ENCODE results near the gene RPS26. TPM values are rescaled to one million over a fixed set of nuclear protein-coding genes. Genes with fewer than 3 reads are reported as not detected.
"Not testable (repeated sequence)": the region's sequence is repeated elsewhere in the genome, so short reads cannot be mapped to it uniquely, and the experiment has no call there.

Gene RPS26
- total RNA-seq, 5 donors from 2014 or later (not counting 1 experiment from before 2014, with no cell fraction given) = 30.3 to 141 (median 49.9) TPM

GRCh38 chr12:55997535-55997859, 44.2 kb upstream of the RPS26 start:
- Mint-ChIP-seq H3K9me3 (no peaks in the 10 kb centered on the region), H3K36me3 (peaks cover 7% of the 10 kb centered on the region), H3K4me1 (peaks cover 21 to 24% (median 22%) of the 10 kb centered on the region in 3 donors), H3K27me3 (peaks cover 0 to 9% of the 10 kb centered on the region in 2 donors), H3K27ac (peak overlapping the region in 1 of 2 donors; percentile 23), H3K4me3 (peak overlapping the region; percentile 46 to 66 (median 56))
- ChIA-PET POLR2A (no interaction called here), CTCF (interaction anchor here (0.5 to 2.5 kb wide), 9 partner anchors 8 to 85 kb away, joined by 3 to 9 read pairs (median 5); no protein-coding TSS in a partner anchor)
- Histone ChIP-seq H3K27me3 (replicated peaks in 1 of 2; ENCODE audit: control insufficient read depth in 2 of 2, extremely low read depth in 1 of 2, insufficient read depth in 2 of 2, low read length in 1 of 2) (peaks cover 0 to 22% of the 10 kb centered on the region in 2 experiments), H3K27ac (ENCODE audit: low read length) (no peak overlapping the region), H3K4me3 (ENCODE audit: control insufficient read depth in 1 of 2, extremely low read depth in 1 of 2, low read length in 1 of 2) (peak overlapping the region in 1 of 2 donors; percentile 17), H3K36me3 (ENCODE audit: control insufficient read depth in 2 of 2, extremely low read depth in 1 of 2, insufficient read depth in 1 of 2, low read length in 1 of 2) (peaks cover 6 to 20% of the 10 kb centered on the region in 2 donors), H3K4me1 (ENCODE audit: control insufficient read depth in 1 of 2, extremely low read depth in 1 of 2, insufficient read depth in 2 of 2, low read length in 2 of 2) (peaks cover 0 to 16% of the 10 kb centered on the region in 2 experiments), H3K9me3 (no peaks in the 10 kb centered on the region)
- 26% methylated on average over 4 of the region's 5 CpGs for WGBS (ENCODE audit: insufficient coverage)
- DNase-seq (no peak), ATAC-seq (replicated peaks in 1 of 4) (peak in 3 of 4 experiments; percentile 21 to 52 (median 32))

GRCh38 chr12:55999522-55999921, 42.2 kb upstream of the RPS26 start:
- H3K27me3 Mint-ChIP-seq; DNase-seq; POLR2A ChIA-PET; H3K36me3 Mint-ChIP-seq; ATAC-seq (replicated peaks in 1 of 4); H3K27ac ChIP-seq (ENCODE audit: low read length); H3K36me3 ChIP-seq (ENCODE audit: control insufficient read depth in 2 of 2, extremely low read depth in 1 of 2, insufficient read depth in 1 of 2, low read length in 1 of 2); H3K9me3 Mint-ChIP-seq; H3K4me3 Mint-ChIP-seq; H3K9me3 ChIP-seq; H3K4me3 ChIP-seq (ENCODE audit: control insufficient read depth in 1 of 2, extremely low read depth in 1 of 2, low read length in 1 of 2): not testable (repeated sequence)
- Mint-ChIP-seq H3K4me1 (peaks cover 21 to 24% (median 22%) of the 10 kb centered on the region in 3 donors), H3K27ac (peak overlapping the region in 1 of 2 donors; percentile 16)
- H3K27me3 ChIP-seq (replicated peaks in 1 of 2; ENCODE audit: control insufficient read depth in 2 of 2, extremely low read depth in 1 of 2, insufficient read depth in 2 of 2, low read length in 1 of 2) = peaks cover 0 to 22% of the 10 kb centered on the region in 2 experiments
- WGBS (ENCODE audit: insufficient coverage) = no CpG with 5 or more reads among the region's 6 CpGs
- CTCF ChIA-PET = interaction anchor here in 1 of 2 donors (0.6 kb wide), 1 partner anchor 46 kb away, joined by 3 read pairs; no protein-coding TSS in a partner anchor
- H3K4me1 ChIP-seq (ENCODE audit: control insufficient read depth in 1 of 2, extremely low read depth in 1 of 2, insufficient read depth in 2 of 2, low read length in 2 of 2) = peaks cover 0 to 16% of the 10 kb centered on the region in 2 experiments

- POLR2A ChIA-PET; H3K9me3 Mint-ChIP-seq; H3K36me3 Mint-ChIP-seq; H3K9me3 ChIP-seq; H3K27ac ChIP-seq (ENCODE audit: low read length); H3K27ac Mint-ChIP-seq; H3K27me3 Mint-ChIP-seq; H3K4me3 Mint-ChIP-seq; ATAC-seq (replicated peaks in 1 of 4); DNase-seq; H3K36me3 ChIP-seq (ENCODE audit: control insufficient read depth in 2 of 2, extremely low read depth in 1 of 2, insufficient read depth in 1 of 2, low read length in 1 of 2); H3K4me3 ChIP-seq (ENCODE audit: control insufficient read depth in 1 of 2, extremely low read depth in 1 of 2, low read length in 1 of 2): not testable (repeated sequence)
- Histone ChIP-seq H3K4me1 (ENCODE audit: control insufficient read depth in 1 of 2, extremely low read depth in 1 of 2, insufficient read depth in 2 of 2, low read length in 2 of 2) (peaks cover 0 to 16% of the 10 kb centered on the region in 2 experiments), H3K27me3 (replicated peaks in 1 of 2; ENCODE audit: control insufficient read depth in 2 of 2, extremely low read depth in 1 of 2, insufficient read depth in 2 of 2, low read length in 1 of 2) (peaks cover 0 to 24% of the 10 kb centered on the region in 2 experiments)
- CTCF ChIA-PET = interaction anchor here in 1 of 2 donors (0.6 kb wide), 1 partner anchor 47 kb away, joined by 3 read pairs; no protein-coding TSS in a partner anchor
- H3K4me1 Mint-ChIP-seq = peaks cover 21 to 24% (median 23%) of the 10 kb centered on the region in 3 donors
- WGBS (ENCODE audit: insufficient coverage) = 95% methylated on average over 19 of the region's 33 CpGs
These were observed 41.6 kb upstream of the RPS26 start for GRCh38 chr12:55999999-56000540.

- ATAC-seq (replicated peaks in 1 of 4) (no peak), DNase-seq (no peak)
- no peak overlapping the region for H3K27ac ChIP-seq (ENCODE audit: low read length)
- H3K4me1 Mint-ChIP-seq = peaks cover 20 to 25% (median 22%) of the 10 kb centered on the region in 3 donors
- H3K36me3 ChIP-seq (ENCODE audit: control insufficient read depth in 2 of 2, extremely low read depth in 1 of 2, insufficient read depth in 1 of 2, low read length in 1 of 2) = no peaks in the 10 kb centered on the region
- no peak overlapping the region for H3K27ac Mint-ChIP-seq
- no peak overlapping the region for H3K4me3 Mint-ChIP-seq
- H3K27me3 Mint-ChIP-seq = peaks cover 0 to 9% of the 10 kb centered on the region in 2 donors
- ChIA-PET POLR2A (no interaction called here), CTCF (no interaction called here)
- no peak overlapping the region for H3K4me3 ChIP-seq (ENCODE audit: control insufficient read depth in 1 of 2, extremely low read depth in 1 of 2, low read length in 1 of 2)
- peaks cover 0 to 13% of the 10 kb centered on the region in 2 experiments for H3K4me1 ChIP-seq (ENCODE audit: control insufficient read depth in 1 of 2, extremely low read depth in 1 of 2, insufficient read depth in 2 of 2, low read length in 2 of 2)
- H3K9me3 Mint-ChIP-seq = no peaks in the 10 kb centered on the region
- H3K36me3 Mint-ChIP-seq = no peaks in the 10 kb centered on the region
- H3K27me3 ChIP-seq (replicated peaks in 1 of 2; ENCODE audit: control insufficient read depth in 2 of 2, extremely low read depth in 1 of 2, insufficient read depth in 2 of 2, low read length in 1 of 2) = peaks cover 0 to 22% of the 10 kb centered on the region in 2 experiments
- H3K9me3 ChIP-seq = no peaks in the 10 kb centered on the region
- WGBS (ENCODE audit: insufficient coverage) = 68% methylated on average over 3 of the region's 7 CpGs
These were observed 40.1 kb upstream of the RPS26 start for GRCh38 chr12:56001487-56002100.

- 91% methylated on average over 4 of the region's 5 CpGs for WGBS (ENCODE audit: insufficient coverage)
- CTCF ChIA-PET; H3K9me3 ChIP-seq; H3K27me3 ChIP-seq (replicated peaks in 1 of 2; ENCODE audit: control insufficient read depth in 2 of 2, extremely low read depth in 1 of 2, insufficient read depth in 2 of 2, low read length in 1 of 2); H3K4me3 ChIP-seq (ENCODE audit: control insufficient read depth in 1 of 2, extremely low read depth in 1 of 2, low read length in 1 of 2); H3K36me3 ChIP-seq (ENCODE audit: control insufficient read depth in 2 of 2, extremely low read depth in 1 of 2, insufficient read depth in 1 of 2, low read length in 1 of 2); ATAC-seq (replicated peaks in 1 of 4); POLR2A ChIA-PET; DNase-seq; H3K9me3 Mint-ChIP-seq; H3K27ac ChIP-seq (ENCODE audit: low read length); H3K36me3 Mint-ChIP-seq; H3K27me3 Mint-ChIP-seq; H3K4me3 Mint-ChIP-seq: not testable (repeated sequence)
- Mint-ChIP-seq H3K4me1 (peaks cover 22 to 25% (median 22%) of the 10 kb centered on the region in 3 donors), H3K27ac (peak overlapping the region in 1 of 2 donors; percentile 22)
- peaks cover 6 to 16% of the 10 kb centered on the region in 2 experiments for H3K4me1 ChIP-seq (ENCODE audit: control insufficient read depth in 1 of 2, extremely low read depth in 1 of 2, insufficient read depth in 2 of 2, low read length in 2 of 2)
These were observed 38.3 kb upstream of the RPS26 start for GRCh38 chr12:56003376-56003775.

GRCh38 chr12:56004211-56004610, 37.5 kb upstream of the RPS26 start:
- Histone ChIP-seq H3K27ac (ENCODE audit: low read length) (no peak overlapping the region), H3K27me3 (replicated peaks in 1 of 2; ENCODE audit: control insufficient read depth in 2 of 2, extremely low read depth in 1 of 2, insufficient read depth in 2 of 2, low read length in 1 of 2) (peaks cover 0 to 2% of the 10 kb centered on the region in 2 experiments), H3K4me3 (ENCODE audit: control insufficient read depth in 1 of 2, extremely low read depth in 1 of 2, low read length in 1 of 2) (no peak overlapping the region), H3K4me1 (ENCODE audit: control insufficient read depth in 1 of 2, extremely low read depth in 1 of 2, insufficient read depth in 2 of 2, low read length in 2 of 2) (peaks cover 6 to 16% of the 10 kb centered on the region in 2 experiments), H3K36me3 (ENCODE audit: control insufficient read depth in 2 of 2, extremely low read depth in 1 of 2, insufficient read depth in 1 of 2, low read length in 1 of 2) (no peaks in the 10 kb centered on the region), H3K9me3 (no peaks in the 10 kb centered on the region)
- POLR2A ChIA-PET = interaction anchor here in 1 of 2 donors (0.5 kb wide), 1 partner anchor 623 kb away, joined by 3 read pairs; no protein-coding TSS in a partner anchor
- DNase-seq (no peak), ATAC-seq (replicated peaks in 1 of 4) (no peak)
- H3K36me3 Mint-ChIP-seq = no peaks in the 10 kb centered on the region
- H3K27ac Mint-ChIP-seq = peak overlapping the region in 1 of 2 donors; percentile 47
- peaks cover 26 to 29% (median 27%) of the 10 kb centered on the region in 3 donors for H3K4me1 Mint-ChIP-seq
- CTCF ChIA-PET = interaction anchor here in 1 of 2 donors (0.6 kb wide), 1 partner anchor 24 kb away, joined by 15 read pairs; no protein-coding TSS in a partner anchor
- H3K9me3 Mint-ChIP-seq = no peaks in the 10 kb centered on the region
- no peaks in the 10 kb centered on the region for H3K27me3 Mint-ChIP-seq
- WGBS (ENCODE audit: insufficient coverage) = 92% methylated on average over 10 of the region's 10 CpGs
- no peak overlapping the region for H3K4me3 Mint-ChIP-seq

Data from T-cell (primary cell).